K562 (cell line): ENCODE results near the gene CHRDL1. TPM values are rescaled to one million over a fixed set of nuclear protein-coding genes. Genes with fewer than 3 reads are reported as not detected.

Source experiments
- ZBTB40 ChIP-seq, 2 experiments: fragments of 450-650 bp in 1 of 2; sonication (generic) in 1 of 2; formaldehyde crosslinking in 1 of 2; IDR thresholded peaks; 2 replicates each; pipeline versions ENCODE4 v1.7.1 to v1.9.0; 2016 to 2022; ENCODE audit warnings: inconsistent platforms in 1 of 2, mild to moderate bottlenecking in 1 of 2, missing genetic modification reagents in 1 of 2
- polyA plus RNA-seq, 8 experiments: library from polyadenylated mRNA; depleted of rRNA in 4 of 8; stranded (reverse) in 5 of 8; unstranded in 3 of 8; fragments of >200 nt; fragmentation: Nextera tagmentation in 2 of 8; fragmentation: Illumina TruSeq in 1 of 8; extraction: Ambion mirVana in 2 of 8; extraction: Trizol in 1 of 8; gene quantifications; 2 replicates each; pipeline versions ENCODE4 v1.2.1 to v1.2.3, GENCODE V29; 2011 to 2014; ENCODE audit warnings: inconsistent platforms in 1 of 8, missing spikeins in 1 of 8
- total RNA-seq, 7 experiments: library from RNA; depleted of rRNA in 6 of 7; stranded (reverse); fragments of >200 nt in 6 of 7; fragmentation: Illumina TruSeq in 2 of 7; extraction: Trizol in 2 of 7; gene quantifications; 2 replicates each; pipeline versions ENCODE4 v1.2.1 to v1.2.3, GENCODE V29; 2011 to 2021; ENCODE audit warnings: low replicate concordance in 1 of 7

CHRDL1 gene
- total and polyA plus RNA-seq, 9 of the 15 experiments (the other 6 are each of a cell fraction or from before 2014, with no cell fraction given) = not detected

- TF ChIP-seq ZBTB40 (IDR thresholded peaks at IDR 0.05) = no peak
- no peak for TF ChIP-seq ZBTB40 (CRISPR knock-in tag; IDR thresholded peaks at IDR 0.05)
These were observed 40.4 kb upstream of the CHRDL1 start (continued) for GRCh38 chrX:110836001-110836400.
